Spleen (tissue), 11 donors: ENCODE data around the gene SKI. TPM values are rescaled to one million over a fixed set of nuclear protein-coding genes. Genes with fewer than 3 reads are reported as not detected.

Experiments used
- DNase-seq: peaks from one replicate; pipeline ENCODE4 v3.0.0-alpha.2; 2020
- H3K27ac ChIP-seq, 8 donors: fragments of 200-600 bp; sonication (generic) in 7 of 8; 1 replicate in 4 of 8; 2 replicates in 4 of 8; pipeline versions ENCODE4 v1.5.0 to v1.8.0; 2016 to 2021; ENCODE audit warnings: inconsistent platforms in 4 of 8, mild to moderate bottlenecking in 4 of 8, moderate library complexity in 1 of 8
- H3K27me3 ChIP-seq, 7 donors: fragments of 200-600 bp; sonication (generic) in 6 of 7; replicated peaks in 1 of 7; 1 replicate in 4 of 7; 2 replicates in 3 of 7; pipeline versions ENCODE4 v1.5.0 to v1.8.0; 2016 to 2021; ENCODE audit warnings: inconsistent platforms in 3 of 7, mild to moderate bottlenecking in 1 of 7
- H3K36me3 ChIP-seq, 6 donors: fragments of 200-600 bp; sonication (generic) in 5 of 6; 1 replicate in 4 of 6; 2 replicates in 2 of 6; pipeline versions ENCODE4 v1.5.0 to v1.8.0; 2016 to 2021; ENCODE audit warnings: inconsistent platforms in 2 of 6
- H3K4me1 ChIP-seq, 6 donors: fragments of 200-600 bp; sonication (generic) in 5 of 6; 1 replicate in 3 of 6; 2 replicates in 3 of 6; pipeline versions ENCODE4 v1.5.0 to v1.8.0; 2016 to 2021; ENCODE audit warnings: inconsistent platforms in 3 of 6
- H3K4me3 ChIP-seq, 8 donors: fragments of 200-600 bp; sonication (generic) in 7 of 8; 1 replicate in 4 of 8; 2 replicates in 4 of 8; pipeline versions ENCODE4 v1.5.0 to v1.8.0; 2016 to 2021; ENCODE audit warnings: inconsistent platforms in 4 of 8, mild to moderate bottlenecking in 4 of 8, moderate library complexity in 2 of 8
- H3K9me3 ChIP-seq, 8 donors: fragments of 200-600 bp; sonication (generic) in 7 of 8; 1 replicate in 4 of 8; 2 replicates in 4 of 8; pipeline versions ENCODE4 v1.5.0 to v1.8.0; 2016 to 2021; ENCODE audit warnings: inconsistent platforms in 4 of 8
- POLR2A ChIP-seq, 3 donors: fragments of 450-650 bp; IDR thresholded peaks; one replicate each; pipeline ENCODE4 v1.5.1; 2017; ENCODE audit warnings: antibody characterized with exemption in 3 of 3, mild to moderate bottlenecking in 1 of 3
- POLR2AphosphoS5 ChIP-seq, 3 donors: sonication (generic); formaldehyde crosslinking; IDR thresholded peaks; one replicate each; pipeline ENCODE4 v1.5.1; 2017; ENCODE audit warnings: antibody characterized with exemption in 3 of 3
- WGBS, 5 donors: extraction: QIAGEN DNeasy Blood & Tissue Kit in 3 of 5; methylation state at CpG; one replicate each; pipeline versions ENCODE4 v1.1.5 to v1.1.7; 2013 to 2018; 5-methylcytosine and 5-hydroxymethylcytosine counted together
- intact Hi-C: fragments of 100-400 bp; cut with DNase I; formaldehyde crosslinking; loops from one replicate; pipeline ENCODE4 v1.15.0; 2023; ENCODE audit warnings: low total_unique reads
- polyA plus RNA-seq, 3 donors: library from polyadenylated mRNA; stranded (reverse); fragments of 200-250 nt; gene quantifications; one replicate each; pipeline ENCODE4 v1.2.1, GENCODE V29; 2013
- total RNA-seq, 7 donors: library from RNA; depleted of rRNA in 3 of 7; stranded (reverse); fragments of >200 nt in 3 of 7; fragmentation: NEBNext Ultra II Directional in 4 of 7; extraction: Animal tissue kit (Norgen Biotek cat#: 25700) in 4 of 7; gene quantifications; one replicate each; pipeline versions ENCODE4 v1.1.0 to v1.2.1, GENCODE V29; 2016 to 2021
- TF ChIP-seq, protein P1 (sequence below), 11 experiments: fragments of 200-600 bp in 7 of 11; fragments of 450-650 bp in 4 of 11; sonication (generic) in 4 of 11; IDR thresholded peaks in 8 of 11; conservative IDR thresholded peaks in 3 of 11; 1 replicate in 7 of 11; 2 replicates in 4 of 11; pipeline versions ENCODE4 v1.4.0 to v1.8.0; 2016 to 2021; ENCODE audit warnings: antibody characterized with exemption in 11 of 11, inconsistent platforms in 4 of 11, mild to moderate bottlenecking in 1 of 11
- donor health status: healthy with polysubstance abuse.
- donor health status: DM: no; HTN: no; CAD: no; lungs with moderate emphysema.
- donor health status: DM: no; HTN: no; CAD: no.
- donor health status: Bipolar disorder and iron deficiency.
- donor health status: healthy.
- donor health status: DM: no; HTN: no; CAD: no.
- donor health status: DM: yes; HTN: yes; CAD: no.

The SKI gene
- total and polyA plus RNA-seq, 10 donors, result 4.4 to 100.0 (median 54.3) TPM

DNA sequence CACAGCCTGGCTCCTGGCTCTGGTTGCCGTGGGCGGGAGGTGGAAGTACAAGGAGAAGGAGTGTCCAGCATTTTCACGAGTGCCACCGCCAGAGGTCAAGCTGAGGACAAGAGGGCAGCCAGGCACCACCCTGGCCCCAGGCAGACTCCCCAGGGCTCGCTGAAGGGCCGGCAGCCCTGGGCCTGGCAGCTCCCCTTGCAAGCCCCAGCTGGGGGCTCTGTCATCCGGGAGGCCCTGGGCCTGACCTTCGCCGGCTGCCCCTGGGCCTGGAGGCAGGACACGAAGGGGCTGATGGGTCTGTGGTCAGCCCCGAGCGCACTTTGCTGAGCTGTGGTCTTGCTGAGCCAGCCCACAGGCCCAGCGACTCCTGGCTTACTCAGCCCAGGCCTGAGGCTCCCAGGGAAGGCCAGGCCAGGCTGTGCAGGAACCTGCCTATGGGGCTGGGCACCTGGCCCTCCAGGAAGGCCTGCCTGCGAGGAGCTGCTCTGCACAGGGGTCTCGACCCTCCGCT lies 88.4 kb downstream of the SKI start:
- Histone ChIP-seq H3K27me3 (peaks cover 0 to 51% (median 0%) of the 10 kb centered on the region in 7 donors), H3K4me3 (no peak overlapping the region), H3K4me1 (peaks cover 28 to 89% (median 56%) of the 10 kb centered on the region in 6 donors), H3K27ac (peak overlapping the region in 5 of 8 donors; percentile 21 to 96 (median 90)), H3K9me3 (no peaks in the 10 kb centered on the region), H3K36me3 (no peaks in the 10 kb centered on the region)
- DNase-seq, result no peak
- TF ChIP-seq POLR2A (IDR thresholded peaks at IDR 0.05) (no peak), POLR2AphosphoS5 (IDR thresholded peaks at IDR 0.05) (no peak)
- TF ChIP-seq, protein P1, sequence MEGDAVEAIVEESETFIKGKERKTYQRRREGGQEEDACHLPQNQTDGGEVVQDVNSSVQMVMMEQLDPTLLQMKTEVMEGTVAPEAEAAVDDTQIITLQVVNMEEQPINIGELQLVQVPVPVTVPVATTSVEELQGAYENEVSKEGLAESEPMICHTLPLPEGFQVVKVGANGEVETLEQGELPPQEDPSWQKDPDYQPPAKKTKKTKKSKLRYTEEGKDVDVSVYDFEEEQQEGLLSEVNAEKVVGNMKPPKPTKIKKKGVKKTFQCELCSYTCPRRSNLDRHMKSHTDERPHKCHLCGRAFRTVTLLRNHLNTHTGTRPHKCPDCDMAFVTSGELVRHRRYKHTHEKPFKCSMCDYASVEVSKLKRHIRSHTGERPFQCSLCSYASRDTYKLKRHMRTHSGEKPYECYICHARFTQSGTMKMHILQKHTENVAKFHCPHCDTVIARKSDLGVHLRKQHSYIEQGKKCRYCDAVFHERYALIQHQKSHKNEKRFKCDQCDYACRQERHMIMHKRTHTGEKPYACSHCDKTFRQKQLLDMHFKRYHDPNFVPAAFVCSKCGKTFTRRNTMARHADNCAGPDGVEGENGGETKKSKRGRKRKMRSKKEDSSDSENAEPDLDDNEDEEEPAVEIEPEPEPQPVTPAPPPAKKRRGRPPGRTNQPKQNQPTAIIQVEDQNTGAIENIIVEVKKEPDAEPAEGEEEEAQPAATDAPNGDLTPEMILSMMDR (IDR thresholded peaks at IDR 0.05 in 8 of 11, conservative IDR thresholded peaks at IDR 0.05 in 3 of 11), result no peak
- intact Hi-C loops, result no loop called here
- WGBS, 5 donors, result 67 to 83% (median 80%) methylated on average over 6 to 16 of the region's 16 CpGs

DNA sequence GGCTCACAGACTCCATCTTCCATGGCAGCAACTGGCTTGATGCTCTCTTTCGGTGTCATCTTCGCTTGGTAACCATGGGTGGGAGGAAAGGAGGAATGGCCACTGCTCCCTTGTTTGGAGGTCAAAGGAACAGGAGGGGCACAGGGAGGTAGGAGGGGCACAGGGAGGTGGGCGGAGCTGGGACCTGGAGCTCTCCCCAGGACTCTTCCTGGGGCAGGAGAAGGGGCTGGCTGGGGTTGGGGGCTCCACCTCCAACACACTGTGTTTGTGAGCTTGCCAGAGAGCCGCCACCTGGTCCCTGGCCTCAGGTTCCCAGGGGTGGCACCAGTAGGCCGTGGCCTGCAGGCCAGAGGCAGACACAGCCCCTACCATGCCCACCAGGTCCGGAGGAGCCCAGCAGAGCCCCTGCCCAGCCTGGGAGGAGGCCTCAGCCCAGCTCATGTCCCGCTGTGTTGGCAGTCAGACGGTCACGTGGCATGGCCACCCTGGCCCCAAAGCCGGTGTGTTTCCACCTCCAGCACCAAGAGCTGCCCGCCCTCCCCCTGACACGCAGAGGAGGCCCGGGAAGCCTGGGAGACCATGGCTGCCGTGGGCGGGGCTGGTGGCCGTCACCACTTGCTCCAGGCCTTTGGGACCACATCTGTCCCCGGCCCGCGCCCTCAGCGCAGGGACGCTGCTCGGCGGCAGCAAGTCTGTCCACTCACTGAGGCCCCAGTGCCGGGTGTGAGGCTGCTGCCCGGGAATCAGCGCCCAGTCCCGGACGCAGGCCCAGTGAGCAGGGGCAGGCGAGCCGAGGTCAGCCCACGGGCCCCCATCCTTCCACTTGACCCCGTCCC lies 89.3 kb downstream of the SKI start:
- Histone ChIP-seq H3K27ac (peak overlapping the region in 6 of 8 donors; percentile 9 to 91 (median 30)), H3K36me3 (no peaks in the 10 kb centered on the region), H3K9me3 (no peaks in the 10 kb centered on the region), H3K4me1 (peaks cover 18 to 89% (median 51%) of the 10 kb centered on the region in 6 donors), H3K4me3 (no peak overlapping the region), H3K27me3 (peaks cover 0 to 61% (median 6%) of the 10 kb centered on the region in 7 donors)
- intact Hi-C loops, result no loop called here
- TF ChIP-seq, protein P1 (IDR thresholded peaks at IDR 0.05 in 8 of 11, conservative IDR thresholded peaks at IDR 0.05 in 3 of 11), result no peak
- peak in 1 of 3 donors; percentile 52 for TF ChIP-seq POLR2AphosphoS5 (IDR thresholded peaks at IDR 0.05)
- no peak for DNase-seq
- 81 to 91% (median 88%) methylated on average over 4 to 32 of the region's 32 CpGs for WGBS, 5 donors

DNA sequence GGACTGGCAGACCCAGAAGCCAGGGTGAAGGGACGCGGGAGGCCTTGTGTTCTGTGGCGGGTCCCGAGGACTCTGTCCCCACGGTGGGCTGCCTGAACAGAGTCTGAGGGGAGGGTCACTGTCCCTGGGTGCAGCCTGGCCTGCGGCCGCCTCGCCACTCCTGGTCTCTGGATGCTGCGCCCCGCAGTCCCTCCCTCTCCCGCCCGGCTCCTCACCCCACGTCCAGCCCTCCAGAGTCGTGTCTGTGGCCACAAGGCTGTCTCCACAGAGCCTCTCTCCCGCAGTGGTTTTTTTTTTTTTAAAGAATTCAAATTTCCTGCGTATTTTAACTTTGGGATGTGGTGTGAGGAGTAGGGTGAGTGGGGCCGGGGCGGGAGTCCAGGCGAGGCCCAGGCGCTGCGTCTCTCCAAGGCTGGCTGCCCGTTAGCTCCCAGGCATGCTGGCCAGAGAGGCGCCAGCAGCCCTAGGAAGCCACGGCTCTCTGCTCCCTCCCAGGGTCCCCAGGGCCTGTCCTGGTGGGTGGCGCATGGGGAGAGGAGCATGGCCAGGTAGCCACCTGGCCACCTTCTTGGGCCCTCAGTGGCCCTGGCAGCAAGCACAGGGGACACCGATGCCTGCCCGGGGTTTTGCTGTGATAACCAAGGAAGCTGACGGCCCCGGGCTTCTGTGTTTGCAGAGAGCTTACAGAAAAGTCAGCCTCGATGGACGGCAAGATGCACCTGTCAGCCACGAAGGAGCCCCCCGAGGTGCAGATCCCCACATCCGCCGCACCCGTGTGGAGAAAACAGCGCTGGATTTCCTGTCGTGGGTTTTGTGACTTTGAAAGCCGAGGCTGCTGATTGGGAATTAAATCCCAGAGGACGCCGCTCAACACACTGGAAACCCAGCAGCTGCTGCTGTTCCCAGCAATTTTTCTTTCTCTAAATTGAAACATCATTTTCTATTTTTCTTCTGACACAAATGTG lies 90.5 kb downstream of the SKI start:
- WGBS, 5 donors, result 76 to 83% (median 78%) methylated on average over 38 to 41 of the region's 41 CpGs
- Histone ChIP-seq H3K9me3 (no peaks in the 10 kb centered on the region), H3K4me3 (no peak overlapping the region), H3K4me1 (peaks cover 10 to 78% (median 40%) of the 10 kb centered on the region in 6 donors), H3K27ac (peak overlapping the region in 3 of 8 donors; percentile 32 to 91 (median 56)), H3K27me3 (peaks cover 0 to 67% (median 9%) of the 10 kb centered on the region in 7 donors), H3K36me3 (no peaks in the 10 kb centered on the region)
- intact Hi-C loops, result no loop called here
- no peak for TF ChIP-seq POLR2AphosphoS5 (IDR thresholded peaks at IDR 0.05)
- TF ChIP-seq, protein P1 (IDR thresholded peaks at IDR 0.05 in 8 of 11, conservative IDR thresholded peaks at IDR 0.05 in 3 of 11), result no peak
- no peak for TF ChIP-seq POLR2A (IDR thresholded peaks at IDR 0.05)
- no peak for DNase-seq
